SK-N-SH treated with all-trans-retinoic acid at 6 μM for 48 hours (cell line): ENCODE data around the gene ZBTB7C.

Experiments used
- ATAC-seq: fragments of 200-7000 bp; cut with Tn5 transposase; 3 replicates; pipeline ENCODE4 v1.9.1; 2020; ENCODE audit warnings: mild to moderate bottlenecking, moderate library complexity
- ARNTL ChIP-seq: fragments of 450-650 bp; formaldehyde crosslinking; IDR thresholded peaks from 2 replicates; pipeline ENCODE4 v1.5.0; 2020; ENCODE audit warnings: low read depth, mild to moderate bottlenecking, moderate library complexity, borderline replicate concordance
- BACH2 ChIP-seq: fragments of 250-450 bp; sonication (Bioruptor Pico); IDR thresholded peaks from 2 replicates; pipeline ENCODE4 v1.9.0; 2021; ENCODE audit warnings: mild to moderate bottlenecking, borderline replicate concordance
- CSDC2 ChIP-seq: fragments of 250-450 bp; sonication (Bioruptor Pico); IDR thresholded peaks from 2 replicates; pipeline ENCODE4 v1.5.0; 2020; ENCODE audit warnings: mild to moderate bottlenecking, moderate library complexity
- CSRNP3 ChIP-seq: fragments of 250-450 bp; sonication (Bioruptor Pico); IDR thresholded peaks from 2 replicates; pipeline ENCODE4 v1.5.1; 2021; ENCODE audit warnings: mild to moderate bottlenecking, moderate library complexity
- ESRRG ChIP-seq: fragments of 250-450 bp; sonication (Bioruptor Pico); IDR thresholded peaks from 2 replicates; pipeline ENCODE4 v1.6.1; 2021; ENCODE audit warnings: mild to moderate bottlenecking
- GLIS3 ChIP-seq: fragments of 250-450 bp; sonication (Bioruptor Pico); IDR thresholded peaks from 2 replicates; pipeline ENCODE4 v1.5.0; 2020; ENCODE audit warnings: mild to moderate bottlenecking, moderate library complexity
- ISL1 ChIP-seq: fragments of 250-450 bp; sonication (Bioruptor Pico); IDR thresholded peaks from 2 replicates; pipeline ENCODE4 v2.1.2; 2022; ENCODE audit warnings: mild to moderate bottlenecking, moderate library complexity
- OSR1 ChIP-seq: fragments of 250-450 bp; sonication (Bioruptor Pico); IDR thresholded peaks from 2 replicates; pipeline ENCODE4 v1.8.0; 2022; ENCODE audit warnings: moderate library complexity, mild to moderate bottlenecking, inconsistent platforms
- POU6F1 ChIP-seq: fragments of 250-450 bp; sonication (Bioruptor Pico); IDR thresholded peaks from 2 replicates; pipeline ENCODE4 v1.8.0; 2021; ENCODE audit warnings: low read depth, mild to moderate bottlenecking, moderate library complexity, borderline replicate concordance
- PPARA ChIP-seq: fragments of 250-450 bp; sonication (Bioruptor Pico); IDR thresholded peaks from 2 replicates; pipeline ENCODE4 v1.5.0; 2020; ENCODE audit warnings: mild to moderate bottlenecking, borderline replicate concordance
- RARB ChIP-seq: fragments of 250-450 bp; sonication (Bioruptor Pico); IDR thresholded peaks from 2 replicates; pipeline ENCODE4 v1.8.0; 2021; ENCODE audit warnings: mild to moderate bottlenecking, moderate library complexity
- SNAI2 ChIP-seq: fragments of 250-450 bp; sonication (Bioruptor Pico); IDR thresholded peaks from 2 replicates; pipeline ENCODE4 v1.5.0; 2020; ENCODE audit warnings: mild to moderate bottlenecking, moderate library complexity
- TCF4 ChIP-seq: fragments of 250-450 bp; sonication (Bioruptor Pico); IDR thresholded peaks from 2 replicates; pipeline ENCODE4 v1.8.0; 2021; ENCODE audit warnings: mild to moderate bottlenecking, moderate library complexity, borderline replicate concordance
- TOX ChIP-seq: fragments of 250-450 bp; sonication (Bioruptor Pico); IDR thresholded peaks from 2 replicates; pipeline ENCODE4 v1.8.0; 2021; ENCODE audit warnings: mild to moderate bottlenecking, moderate library complexity, borderline replicate concordance
- ZC3H10 ChIP-seq: fragments of 250-450 bp; sonication (Bioruptor Pico); IDR thresholded peaks from 2 replicates; pipeline ENCODE4 v1.5.1; 2021; ENCODE audit warnings: mild to moderate bottlenecking, moderate library complexity
- ZFP3 ChIP-seq: fragments of 250-450 bp; sonication (Bioruptor Pico); IDR thresholded peaks from 2 replicates; pipeline ENCODE4 v1.5.0; 2020; ENCODE audit warnings: mild to moderate bottlenecking, moderate library complexity
- ZFP30 ChIP-seq: fragments of 450-650 bp; formaldehyde crosslinking; IDR thresholded peaks from 2 replicates; pipeline ENCODE4 v1.5.0; 2022; ENCODE audit warnings: mild to moderate bottlenecking, moderate library complexity
- ZNF565 ChIP-seq: fragments of 450-650 bp; formaldehyde crosslinking; conservative IDR thresholded peaks from 2 replicates; pipeline ENCODE4 v1.5.0; 2020; ENCODE audit warnings: low read depth, mild to moderate bottlenecking, moderate library complexity
- ZNF70 ChIP-seq: fragments of 450-650 bp; formaldehyde crosslinking; IDR thresholded peaks from 2 replicates; pipeline ENCODE4 v1.5.0; 2020; ENCODE audit warnings: mild to moderate bottlenecking, moderate library complexity
- ZNF8 ChIP-seq: fragments of 450-650 bp; formaldehyde crosslinking; IDR thresholded peaks from 2 replicates; pipeline ENCODE4 v1.5.0; 2020; ENCODE audit warnings: mild to moderate bottlenecking, moderate library complexity
- TF ChIP-seq, protein P1 (sequence below): fragments of 250-450 bp; sonication (Bioruptor Pico); IDR thresholded peaks from 2 replicates; pipeline ENCODE4 v1.5.1; 2020; ENCODE audit warnings: low read depth, mild to moderate bottlenecking, moderate library complexity
- TF ChIP-seq, protein P2 (sequence below): fragments of 250-450 bp; sonication (Bioruptor Pico); IDR thresholded peaks from 2 replicates; pipeline ENCODE4 v1.8.0; 2020; ENCODE audit warnings: mild to moderate bottlenecking, moderate library complexity, borderline replicate concordance

The ZBTB7C gene

DNA sequence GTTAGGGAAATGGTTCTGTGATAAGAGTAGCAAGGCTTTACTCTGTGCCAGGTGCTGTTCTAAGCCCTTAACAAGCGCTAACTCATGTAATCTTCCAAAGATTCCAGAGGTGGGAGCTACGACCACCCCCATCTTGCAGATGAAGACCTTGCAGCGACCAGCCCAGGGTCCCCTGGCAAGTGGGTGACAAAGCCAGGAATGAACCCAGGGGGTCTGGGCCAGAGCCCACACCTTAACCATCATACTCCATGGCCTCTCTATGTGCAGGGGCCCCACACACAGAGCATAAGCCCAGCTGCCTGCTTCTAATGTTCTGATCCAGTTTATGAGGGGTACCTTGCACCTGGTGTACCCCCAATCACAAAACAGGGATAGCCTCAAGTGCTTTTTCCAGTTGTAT, 105.3 kb downstream of the ZBTB7C start:
- ATAC-seq, result no peak
- TF ChIP-seq, protein P1, sequence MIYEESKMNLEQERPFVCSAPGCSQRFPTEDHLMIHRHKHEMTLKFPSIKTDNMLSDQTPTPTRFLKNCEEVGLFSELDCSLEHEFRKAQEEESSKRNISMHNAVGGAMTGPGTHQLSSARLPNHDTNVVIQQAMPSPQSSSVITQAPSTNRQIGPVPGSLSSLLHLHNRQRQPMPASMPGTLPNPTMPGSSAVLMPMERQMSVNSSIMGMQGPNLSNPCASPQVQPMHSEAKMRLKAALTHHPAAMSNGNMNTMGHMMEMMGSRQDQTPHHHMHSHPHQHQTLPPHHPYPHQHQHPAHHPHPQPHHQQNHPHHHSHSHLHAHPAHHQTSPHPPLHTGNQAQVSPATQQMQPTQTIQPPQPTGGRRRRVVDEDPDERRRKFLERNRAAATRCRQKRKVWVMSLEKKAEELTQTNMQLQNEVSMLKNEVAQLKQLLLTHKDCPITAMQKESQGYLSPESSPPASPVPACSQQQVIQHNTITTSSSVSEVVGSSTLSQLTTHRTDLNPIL (CRISPR knock-in tag), result no peak
- TF ChIP-seq BACH2 (CRISPR knock-in tag) (no peak), ESRRG (CRISPR knock-in tag) (no peak), ZNF8 (CRISPR knock-in tag) (no peak), OSR1 (no peak), ISL1 (CRISPR knock-in tag) (no peak), GLIS3 (CRISPR knock-in tag) (no peak), SNAI2 (CRISPR knock-in tag) (no peak), ZFP30 (CRISPR knock-in tag) (no peak), TCF4 (CRISPR knock-in tag) (no peak), RARB (CRISPR knock-in tag) (no peak)

DNA sequence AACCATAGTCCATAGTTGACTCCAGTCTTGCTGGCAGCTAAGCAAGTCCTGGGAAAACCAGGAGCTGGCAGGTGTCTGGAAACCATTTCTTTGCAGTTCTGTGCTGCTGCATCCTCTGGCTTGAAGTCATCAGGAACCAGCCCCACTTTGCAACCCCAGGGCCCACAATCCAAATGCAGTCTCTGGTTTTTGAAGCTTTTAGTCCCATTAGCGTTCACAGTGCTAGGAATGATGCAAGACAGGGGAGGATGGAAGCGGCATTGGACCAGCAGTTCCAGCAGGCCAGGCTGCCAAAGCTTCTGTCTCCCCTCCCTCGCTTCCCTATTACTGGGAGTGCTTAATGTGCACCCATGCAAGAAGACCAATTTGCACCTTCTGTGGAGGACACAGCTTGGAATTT, 106.4 kb downstream of the ZBTB7C start:
- TF ChIP-seq ZFP3 (CRISPR knock-in tag), result no peak
- TF ChIP-seq POU6F1, result no peak
- no peak for TF ChIP-seq CSRNP3 (CRISPR knock-in tag)
- no peak for TF ChIP-seq ESRRG (CRISPR knock-in tag)
- TF ChIP-seq BACH2 (CRISPR knock-in tag), result no peak
- TF ChIP-seq ISL1 (CRISPR knock-in tag), result no peak
- TF ChIP-seq PPARA, result no peak
- no peak for ATAC-seq

GRCh38 chr18:48300463-48300961, 108.7 kb downstream of the ZBTB7C start:
- TF ChIP-seq BACH2 (CRISPR knock-in tag) (no peak), ZNF70 (no peak), ESRRG (CRISPR knock-in tag) (no peak), GLIS3 (CRISPR knock-in tag) (no peak), ZFP3 (CRISPR knock-in tag) (no peak), CSDC2 (CRISPR knock-in tag) (no peak), TOX (no peak), ZNF565 (CRISPR knock-in tag) (no peak), CSRNP3 (CRISPR knock-in tag) (no peak)
- TF ChIP-seq, protein P2, sequence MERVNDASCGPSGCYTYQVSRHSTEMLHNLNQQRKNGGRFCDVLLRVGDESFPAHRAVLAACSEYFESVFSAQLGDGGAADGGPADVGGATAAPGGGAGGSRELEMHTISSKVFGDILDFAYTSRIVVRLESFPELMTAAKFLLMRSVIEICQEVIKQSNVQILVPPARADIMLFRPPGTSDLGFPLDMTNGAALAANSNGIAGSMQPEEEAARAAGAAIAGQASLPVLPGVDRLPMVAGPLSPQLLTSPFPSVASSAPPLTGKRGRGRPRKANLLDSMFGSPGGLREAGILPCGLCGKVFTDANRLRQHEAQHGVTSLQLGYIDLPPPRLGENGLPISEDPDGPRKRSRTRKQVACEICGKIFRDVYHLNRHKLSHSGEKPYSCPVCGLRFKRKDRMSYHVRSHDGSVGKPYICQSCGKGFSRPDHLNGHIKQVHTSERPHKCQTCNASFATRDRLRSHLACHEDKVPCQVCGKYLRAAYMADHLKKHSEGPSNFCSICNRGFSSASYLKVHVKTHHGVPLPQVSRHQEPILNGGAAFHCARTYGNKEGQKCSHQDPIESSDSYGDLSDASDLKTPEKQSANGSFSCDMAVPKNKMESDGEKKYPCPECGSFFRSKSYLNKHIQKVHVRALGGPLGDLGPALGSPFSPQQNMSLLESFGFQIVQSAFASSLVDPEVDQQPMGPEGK, result no peak
- TF ChIP-seq, protein P1 (CRISPR knock-in tag), result no peak
- ATAC-seq, result no peak; the same call in 1 of the 3 replicates

DNA sequence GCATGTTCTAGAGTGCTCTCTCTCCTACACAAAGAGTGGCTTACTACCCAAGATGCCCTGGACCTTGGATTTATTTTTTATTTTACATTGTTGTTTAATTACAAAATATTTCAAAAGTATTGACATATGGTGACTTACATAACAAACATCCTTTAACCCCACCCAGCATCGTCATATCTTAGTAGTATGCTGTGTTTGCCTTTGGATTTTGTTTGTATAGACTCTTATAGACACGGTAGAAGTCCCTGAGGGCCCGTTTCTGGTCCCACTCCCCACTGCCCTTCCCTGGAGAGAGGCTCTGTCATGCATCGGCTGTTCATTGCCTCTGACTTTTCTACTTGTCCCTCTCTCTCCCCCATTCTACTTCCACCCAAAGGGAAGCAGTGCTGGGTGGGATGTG, 112.0 kb downstream of the ZBTB7C start:
- no peak for ATAC-seq

More for the DNA sequence above, 112.0 kb downstream of the ZBTB7C start:
- TF ChIP-seq ZC3H10, result no peak
- TF ChIP-seq CSRNP3 (CRISPR knock-in tag), result no peak
- TF ChIP-seq, protein P1 (CRISPR knock-in tag), result no peak
- no peak for TF ChIP-seq ARNTL (CRISPR knock-in tag)
- no peak for TF ChIP-seq ZNF8 (CRISPR knock-in tag)
- TF ChIP-seq BACH2 (CRISPR knock-in tag), result no peak
- no peak for TF ChIP-seq ISL1 (CRISPR knock-in tag)
- TF ChIP-seq ZNF70, result no peak
- TF ChIP-seq GLIS3 (CRISPR knock-in tag), result no peak
